ENCODE data around the gene FRMPD4.

FRMPD4 gene

DNA sequence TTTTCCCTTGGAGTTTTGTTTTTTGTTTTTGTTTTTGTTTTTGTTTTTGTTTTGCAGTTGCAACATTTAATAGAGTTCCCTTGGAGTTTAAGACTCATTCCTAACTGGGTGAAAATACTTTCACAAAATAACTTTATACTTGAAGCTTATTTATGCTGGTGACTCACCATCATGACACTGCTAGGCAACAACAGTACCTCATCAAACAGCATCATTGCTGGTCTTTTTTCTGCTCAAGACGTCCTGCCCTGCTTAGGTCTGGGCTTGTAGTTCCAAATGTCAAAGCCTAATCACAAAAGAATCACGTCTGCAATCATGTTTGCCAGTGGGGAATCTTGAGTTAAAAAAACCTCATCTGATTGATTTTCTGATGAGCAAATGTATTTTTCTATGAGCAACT, 547.3 kb downstream of the FRMPD4 start:
- H3K27me3 ChIP-seq (ENCODE audit: insufficient read depth, low read length), result no peaks in the 10 kb centered on the region

DNA sequence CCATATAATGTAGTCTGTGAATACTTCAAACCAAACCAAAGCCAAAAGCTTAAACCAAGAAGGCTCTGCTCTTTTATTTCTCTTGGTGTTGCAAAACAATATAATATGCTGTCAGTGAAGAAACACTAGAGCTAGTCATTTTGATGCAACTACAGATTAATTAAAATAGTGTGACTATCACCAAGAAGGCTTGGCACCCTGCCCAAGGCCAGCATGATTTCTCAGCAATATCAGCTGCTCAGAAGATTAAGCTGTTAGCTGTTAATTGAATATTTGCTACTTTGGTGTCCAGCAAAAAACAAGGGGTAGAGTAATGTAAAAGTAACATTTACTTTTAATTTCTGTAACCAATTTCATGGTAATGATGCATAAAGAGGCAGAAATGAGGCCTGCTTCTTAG, 548.1 kb downstream of the FRMPD4 start:
- Histone ChIP-seq H3K4me3 (ENCODE audit: low read length) (no peak overlapping the region), H3K9ac (ENCODE audit: low read depth, low read length) (no peak overlapping the region), H3K36me3 (ENCODE audit: insufficient read depth, low read depth, low read length) (no peaks in the 10 kb centered on the region), H3K27me3 (ENCODE audit: insufficient read depth, low read length) (no peaks in the 10 kb centered on the region), H3K27ac (ENCODE audit: low read length) (no peak overlapping the region), H3K4me1 (ENCODE audit: insufficient read depth, low read length) (no peaks in the 10 kb centered on the region), H3K9me3 (ENCODE audit: insufficient read depth, low read depth, low read length) (no peaks in the 10 kb centered on the region)

More for the DNA sequence above, 547.3 kb downstream of the FRMPD4 start:
- no peaks in the 10 kb centered on the region for H3K9me3 ChIP-seq (ENCODE audit: insufficient read depth, low read depth, low read length)
- no peaks in the 10 kb centered on the region for H3K4me1 ChIP-seq (ENCODE audit: insufficient read depth, low read length)
- no peaks in the 10 kb centered on the region for H3K36me3 ChIP-seq (ENCODE audit: insufficient read depth, low read depth, low read length)
- H3K4me3 ChIP-seq (ENCODE audit: low read length), result no peak overlapping the region
- H3K27ac ChIP-seq (ENCODE audit: low read length), result no peak overlapping the region
- no peak overlapping the region for H3K9ac ChIP-seq (ENCODE audit: low read depth, low read length)

DNA sequence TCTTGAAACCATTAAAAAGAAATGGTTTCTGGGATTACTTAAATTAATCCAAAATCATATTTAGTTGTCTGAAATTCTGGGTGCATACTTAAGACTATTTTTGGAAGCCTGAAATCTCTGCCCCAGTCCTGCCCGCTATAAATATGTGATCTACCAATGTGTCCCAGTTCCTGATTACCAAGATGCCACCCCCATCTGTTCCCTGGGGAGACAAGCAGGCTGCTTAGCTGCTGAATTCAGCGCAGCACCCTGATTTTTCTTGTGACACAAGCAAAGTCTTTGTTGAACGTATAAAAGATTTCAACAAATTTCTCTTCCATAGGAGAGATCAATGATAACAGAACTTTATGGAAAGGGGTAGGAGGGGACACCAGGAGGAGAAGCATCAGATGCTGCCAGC, 552.4 kb downstream of the FRMPD4 start:
- H3K9me3 ChIP-seq (ENCODE audit: insufficient read depth, low read depth, low read length), result no peaks in the 10 kb centered on the region
- no peaks in the 10 kb centered on the region for H3K36me3 ChIP-seq (ENCODE audit: insufficient read depth, low read depth, low read length)
- H3K27ac ChIP-seq (ENCODE audit: low read length), result no peak overlapping the region
- no peak overlapping the region for H3K4me3 ChIP-seq (ENCODE audit: low read length)
- no peaks in the 10 kb centered on the region for H3K27me3 ChIP-seq (ENCODE audit: insufficient read depth, low read length)
- H3K9ac ChIP-seq (ENCODE audit: low read depth, low read length), result no peak overlapping the region
- no peaks in the 10 kb centered on the region for H3K4me1 ChIP-seq (ENCODE audit: insufficient read depth, low read length)

DNA sequence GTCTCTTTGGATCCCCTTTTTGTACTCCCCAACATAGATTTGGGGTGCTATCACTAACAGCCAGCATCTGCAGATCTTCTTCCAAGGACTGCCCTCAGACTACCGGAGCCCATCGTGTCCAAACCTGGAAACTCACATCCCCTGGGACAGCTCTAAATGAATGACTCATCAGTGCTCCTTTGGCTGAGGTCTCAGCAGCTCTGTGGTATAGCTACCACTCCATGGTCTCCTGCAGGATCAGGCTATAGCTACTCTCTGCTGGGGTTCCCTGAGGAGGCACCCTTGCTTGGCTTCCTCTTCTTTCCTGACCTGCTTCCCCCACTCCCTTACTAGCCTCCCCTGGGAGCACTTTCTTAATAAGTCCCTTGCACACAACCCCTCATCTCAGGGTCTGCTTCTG, 555.5 kb downstream of the FRMPD4 start:
- H3K9ac ChIP-seq (ENCODE audit: low read depth, low read length), result no peak overlapping the region
- no peaks in the 10 kb centered on the region for H3K4me1 ChIP-seq (ENCODE audit: insufficient read depth, low read length)
- no peaks in the 10 kb centered on the region for H3K27me3 ChIP-seq (ENCODE audit: insufficient read depth, low read length)
- H3K36me3 ChIP-seq (ENCODE audit: insufficient read depth, low read depth, low read length), result no peaks in the 10 kb centered on the region
- no peaks in the 10 kb centered on the region for H3K9me3 ChIP-seq (ENCODE audit: insufficient read depth, low read depth, low read length)
- no peak overlapping the region for H3K27ac ChIP-seq (ENCODE audit: low read length)
- no peak overlapping the region for H3K4me3 ChIP-seq (ENCODE audit: low read length)

DNA sequence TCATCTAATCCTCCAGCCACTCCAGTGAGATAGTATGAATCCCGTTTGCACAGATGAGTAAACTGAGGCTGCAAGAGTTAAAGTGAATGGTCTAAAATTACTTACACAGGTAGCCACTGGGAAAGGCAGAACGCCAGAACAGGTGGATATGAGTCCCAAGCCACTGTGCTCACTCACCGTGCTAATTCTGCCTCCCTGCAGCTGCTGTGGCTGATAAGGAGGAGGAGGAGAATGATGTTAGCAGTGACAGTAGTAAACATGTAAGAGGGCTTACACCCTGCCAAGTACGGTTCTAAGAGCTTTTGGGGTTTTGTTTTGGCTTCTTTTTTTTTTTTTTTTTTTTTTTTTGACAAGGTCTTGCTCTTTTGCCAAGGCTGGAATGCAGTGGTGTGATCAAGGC, 562.5 kb downstream of the FRMPD4 start:
- Histone ChIP-seq H3K36me3 (ENCODE audit: insufficient read depth, low read depth, low read length) (no peaks in the 10 kb centered on the region), H3K27me3 (ENCODE audit: insufficient read depth, low read length) (no peaks in the 10 kb centered on the region), H3K9ac (ENCODE audit: low read depth, low read length) (no peak overlapping the region), H3K4me3 (ENCODE audit: low read length) (no peak overlapping the region), H3K9me3 (ENCODE audit: insufficient read depth, low read depth, low read length) (no peaks in the 10 kb centered on the region), H3K27ac (ENCODE audit: low read length) (no peak overlapping the region), H3K4me1 (ENCODE audit: insufficient read depth, low read length) (no peaks in the 10 kb centered on the region)

DNA sequence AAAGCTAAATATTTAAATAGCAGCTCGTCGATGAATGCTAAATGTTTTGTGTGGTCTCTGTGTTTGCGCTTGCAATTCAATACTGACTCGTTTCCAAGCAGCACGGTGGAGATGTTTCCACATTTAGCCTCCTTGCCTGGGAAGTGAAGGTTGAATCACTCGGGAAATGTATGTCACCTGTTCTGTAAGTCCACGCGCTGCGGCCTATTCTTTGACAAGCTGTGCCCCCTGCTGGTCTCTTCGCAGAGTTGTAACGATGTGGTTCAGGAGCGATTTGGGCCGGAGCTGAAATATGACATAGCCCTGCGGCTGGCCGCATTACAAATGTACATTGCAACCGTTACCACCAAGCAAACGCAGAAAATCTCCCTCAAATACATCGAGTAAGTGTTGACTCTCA, 563.4 kb downstream of the FRMPD4 start:
- no peak overlapping the region for H3K4me3 ChIP-seq (ENCODE audit: low read length)
- H3K4me1 ChIP-seq (ENCODE audit: insufficient read depth, low read length), result no peaks in the 10 kb centered on the region
- H3K9ac ChIP-seq (ENCODE audit: low read depth, low read length), result no peak overlapping the region
- H3K9me3 ChIP-seq (ENCODE audit: insufficient read depth, low read depth, low read length), result no peaks in the 10 kb centered on the region
- H3K27me3 ChIP-seq (ENCODE audit: insufficient read depth, low read length), result no peaks in the 10 kb centered on the region
- H3K36me3 ChIP-seq (ENCODE audit: insufficient read depth, low read depth, low read length), result no peaks in the 10 kb centered on the region
- H3K27ac ChIP-seq (ENCODE audit: low read length), result no peak overlapping the region

DNA sequence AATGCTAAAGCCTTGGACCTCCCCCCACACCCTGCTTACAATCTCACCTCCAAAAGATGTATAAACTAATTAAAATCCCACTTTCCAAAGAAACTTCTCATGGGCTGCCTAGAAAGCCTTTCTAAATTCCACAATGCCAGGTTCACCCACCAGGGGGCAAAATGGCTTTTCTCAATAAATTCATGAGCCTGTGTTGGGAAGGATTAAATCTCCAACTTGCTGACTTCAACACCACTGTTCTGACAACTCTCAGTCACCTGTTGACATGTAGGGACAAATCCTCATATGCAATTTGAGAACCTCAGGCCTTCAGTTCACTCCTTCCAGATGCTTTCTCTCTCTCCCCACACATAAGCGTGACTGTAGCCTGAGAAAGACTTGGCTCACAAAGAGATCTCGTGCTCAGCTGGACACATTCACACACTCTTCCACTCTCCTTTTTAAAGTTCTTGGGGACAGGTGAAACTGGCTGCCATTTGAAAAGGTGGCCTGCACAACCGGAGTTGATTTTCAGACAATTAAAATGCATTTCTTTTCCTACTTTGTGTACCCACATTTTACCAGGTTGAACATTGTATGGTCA, 564.3 kb downstream of the FRMPD4 start:
- Histone ChIP-seq H3K4me1 (ENCODE audit: insufficient read depth, low read length) (no peaks in the 10 kb centered on the region), H3K27ac (ENCODE audit: low read length) (no peak overlapping the region), H3K36me3 (ENCODE audit: insufficient read depth, low read depth, low read length) (no peaks in the 10 kb centered on the region), H3K9me3 (ENCODE audit: insufficient read depth, low read depth, low read length) (no peaks in the 10 kb centered on the region), H3K4me3 (ENCODE audit: low read length) (no peak overlapping the region), H3K9ac (ENCODE audit: low read depth, low read length) (no peak overlapping the region), H3K27me3 (ENCODE audit: insufficient read depth, low read length) (no peaks in the 10 kb centered on the region)

DNA sequence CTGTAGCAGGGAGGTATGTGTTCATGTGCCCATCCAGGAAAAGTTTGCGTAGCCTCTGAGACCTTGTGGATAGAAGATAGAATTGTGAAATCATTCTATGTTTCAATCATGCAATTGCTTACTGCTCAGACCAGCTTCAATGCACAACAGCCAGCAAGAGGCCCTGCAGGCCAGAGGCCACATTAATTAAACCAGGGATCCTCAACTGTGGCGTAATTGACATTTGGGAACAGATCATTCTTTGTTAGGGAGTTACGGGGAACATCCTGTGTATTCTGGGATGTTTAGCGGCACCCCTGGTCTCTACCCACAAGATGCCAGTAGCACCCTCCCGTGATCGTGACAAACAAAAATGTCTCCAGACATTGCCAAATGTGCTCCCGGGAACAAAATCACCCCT, 566.4 kb downstream of the FRMPD4 start:
- no peaks in the 10 kb centered on the region for H3K9me3 ChIP-seq (ENCODE audit: insufficient read depth, low read depth, low read length)
- no peaks in the 10 kb centered on the region for H3K27me3 ChIP-seq (ENCODE audit: insufficient read depth, low read length)
- H3K4me1 ChIP-seq (ENCODE audit: insufficient read depth, low read length), result no peaks in the 10 kb centered on the region
- H3K9ac ChIP-seq (ENCODE audit: low read depth, low read length), result no peak overlapping the region
- no peak overlapping the region for H3K4me3 ChIP-seq (ENCODE audit: low read length)
- no peak overlapping the region for H3K27ac ChIP-seq (ENCODE audit: low read length)
- no peaks in the 10 kb centered on the region for H3K36me3 ChIP-seq (ENCODE audit: insufficient read depth, low read depth, low read length)

DNA sequence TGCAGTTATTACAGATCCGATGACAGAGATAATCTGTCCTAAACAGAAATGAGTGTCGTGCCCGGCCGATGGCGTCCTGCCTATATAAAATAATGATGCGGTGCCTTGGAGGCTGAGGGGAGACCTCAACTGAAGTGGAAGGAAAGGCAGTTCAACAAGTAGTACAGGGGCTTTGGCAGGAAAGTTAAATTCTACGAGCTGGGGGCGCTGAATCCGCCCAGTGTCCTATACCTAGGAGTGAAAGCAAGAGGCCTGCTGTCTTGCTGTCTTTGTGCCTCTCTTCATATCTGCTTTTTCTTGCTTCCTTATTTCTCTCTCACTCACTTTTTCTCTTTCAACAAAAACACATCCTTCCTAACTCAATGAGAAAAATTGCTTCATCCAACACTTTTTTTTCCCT, 570.8 kb downstream of the FRMPD4 start:
- no peak overlapping the region for H3K9ac ChIP-seq (ENCODE audit: low read depth, low read length)
- H3K27me3 ChIP-seq (ENCODE audit: insufficient read depth, low read length), result no peaks in the 10 kb centered on the region
- no peaks in the 10 kb centered on the region for H3K4me1 ChIP-seq (ENCODE audit: insufficient read depth, low read length)
- H3K36me3 ChIP-seq (ENCODE audit: insufficient read depth, low read depth, low read length), result no peaks in the 10 kb centered on the region
- H3K4me3 ChIP-seq (ENCODE audit: low read length), result no peak overlapping the region
- no peak overlapping the region for H3K27ac ChIP-seq (ENCODE audit: low read length)
- H3K9me3 ChIP-seq (ENCODE audit: insufficient read depth, low read depth, low read length), result no peaks in the 10 kb centered on the region

DNA sequence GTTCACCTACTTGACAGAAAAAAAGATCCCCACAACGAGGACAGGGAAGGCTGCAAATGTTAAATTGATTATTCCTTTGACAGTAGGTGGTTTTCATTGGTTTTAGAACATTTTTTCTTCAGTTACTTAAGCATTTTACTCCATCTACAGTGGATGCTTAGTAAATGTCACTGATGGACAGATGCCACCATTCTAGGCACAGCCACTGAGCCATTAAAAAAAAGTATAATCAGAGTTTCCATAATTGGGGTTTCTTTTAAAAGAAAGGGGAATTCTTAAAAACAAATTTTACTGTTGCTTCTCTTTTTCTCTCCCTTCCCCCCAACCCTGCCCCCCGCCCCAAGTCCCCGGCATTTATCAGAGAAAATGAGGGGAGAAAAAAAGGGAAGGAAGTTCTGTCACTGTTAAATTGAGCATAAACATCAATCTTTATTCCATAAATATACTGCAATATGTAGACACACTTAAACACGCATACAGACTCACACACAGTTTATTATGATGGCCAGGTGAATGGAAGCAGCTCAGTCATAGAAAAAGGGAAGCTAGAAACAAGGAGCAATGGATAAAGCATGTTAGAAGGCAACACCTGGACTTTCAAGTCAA, 573.3 kb downstream of the FRMPD4 start:
- no peak overlapping the region for H3K4me3 ChIP-seq (ENCODE audit: low read length)
- H3K27me3 ChIP-seq (ENCODE audit: insufficient read depth, low read length), result no peaks in the 10 kb centered on the region
- H3K9me3 ChIP-seq (ENCODE audit: insufficient read depth, low read depth, low read length), result no peaks in the 10 kb centered on the region
- H3K27ac ChIP-seq (ENCODE audit: low read length), result no peak overlapping the region
- H3K4me1 ChIP-seq (ENCODE audit: insufficient read depth, low read length), result no peaks in the 10 kb centered on the region
- no peaks in the 10 kb centered on the region for H3K36me3 ChIP-seq (ENCODE audit: insufficient read depth, low read depth, low read length)
- H3K9ac ChIP-seq (ENCODE audit: low read depth, low read length), result no peak overlapping the region

DNA sequence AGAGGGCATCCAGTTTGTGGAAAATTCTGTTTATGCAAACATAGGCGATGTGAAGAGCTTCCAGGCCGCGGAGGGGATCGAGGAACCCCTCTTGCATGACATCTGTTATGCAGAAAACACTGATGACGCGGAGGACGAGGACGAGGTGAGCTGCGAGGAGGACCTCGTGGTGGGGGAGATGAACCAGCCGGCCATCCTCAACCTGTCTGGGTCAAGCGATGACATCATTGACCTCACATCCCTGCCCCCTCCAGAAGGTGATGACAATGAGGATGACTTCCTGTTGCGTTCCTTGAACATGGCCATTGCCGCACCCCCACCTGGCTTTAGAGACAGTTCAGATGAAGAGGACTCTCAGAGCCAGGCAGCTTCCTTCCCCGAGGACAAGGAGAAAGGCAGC, 578.3 kb downstream of the FRMPD4 start:
- no peak overlapping the region for H3K9ac ChIP-seq (ENCODE audit: low read depth, low read length)
- no peaks in the 10 kb centered on the region for H3K27me3 ChIP-seq (ENCODE audit: insufficient read depth, low read length)
- H3K4me3 ChIP-seq (ENCODE audit: low read length), result no peak overlapping the region
- H3K36me3 ChIP-seq (ENCODE audit: insufficient read depth, low read depth, low read length), result no peaks in the 10 kb centered on the region
- no peaks in the 10 kb centered on the region for H3K9me3 ChIP-seq (ENCODE audit: insufficient read depth, low read depth, low read length)
- H3K4me1 ChIP-seq (ENCODE audit: insufficient read depth, low read length), result no peaks in the 10 kb centered on the region
- H3K27ac ChIP-seq (ENCODE audit: low read length), result no peak overlapping the region

DNA sequence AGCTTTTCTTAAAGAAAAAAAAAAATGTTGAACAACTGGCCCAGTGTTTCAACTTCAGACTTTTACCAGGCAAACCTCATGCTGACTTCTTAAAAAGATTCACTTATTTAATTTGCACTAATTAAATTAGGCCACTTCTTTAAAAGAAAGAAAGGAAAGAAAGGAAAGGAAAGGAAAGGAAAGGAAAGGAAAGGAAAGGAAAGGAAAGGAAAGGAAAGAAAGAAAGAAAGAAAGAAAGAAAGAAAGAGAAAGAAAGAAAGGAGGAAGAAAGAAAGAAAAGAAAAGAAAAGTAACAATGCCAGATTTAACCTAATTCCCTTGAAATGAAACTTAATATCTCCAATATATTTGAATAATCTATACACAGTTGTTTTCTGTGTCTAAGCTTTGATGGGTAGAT, 581.6 kb downstream of the FRMPD4 start:
- Histone ChIP-seq H3K27me3 (ENCODE audit: insufficient read depth, low read length) (no peaks in the 10 kb centered on the region), H3K9ac (ENCODE audit: low read depth, low read length) (no peak overlapping the region), H3K9me3 (ENCODE audit: insufficient read depth, low read depth, low read length) (no peaks in the 10 kb centered on the region), H3K4me3 (ENCODE audit: low read length) (no peak overlapping the region), H3K36me3 (ENCODE audit: insufficient read depth, low read depth, low read length) (no peaks in the 10 kb centered on the region), H3K4me1 (ENCODE audit: insufficient read depth, low read length) (no peaks in the 10 kb centered on the region), H3K27ac (ENCODE audit: low read length) (no peak overlapping the region)
